HG02759 (cell line): ENCODE data around the gene CRISP1.
A peak's percentile ranks its signal among the peaks of the same experiment; 100 is the strongest.
"Not testable (repeated sequence)": the region's sequence is repeated elsewhere in the genome, so short reads cannot be mapped to it uniquely, and the experiment has no call there.

ENCODE experiments used
- ATAC-seq: cut with Tn5 transposase; IDR thresholded peaks from one replicate; pipeline ENCODE4 v1.9.1; 2021; ENCODE audit warnings: mild to moderate bottlenecking, moderate library complexity; ENCODE audit not compliant: unreplicated experiment

CRISP1 gene

DNA sequence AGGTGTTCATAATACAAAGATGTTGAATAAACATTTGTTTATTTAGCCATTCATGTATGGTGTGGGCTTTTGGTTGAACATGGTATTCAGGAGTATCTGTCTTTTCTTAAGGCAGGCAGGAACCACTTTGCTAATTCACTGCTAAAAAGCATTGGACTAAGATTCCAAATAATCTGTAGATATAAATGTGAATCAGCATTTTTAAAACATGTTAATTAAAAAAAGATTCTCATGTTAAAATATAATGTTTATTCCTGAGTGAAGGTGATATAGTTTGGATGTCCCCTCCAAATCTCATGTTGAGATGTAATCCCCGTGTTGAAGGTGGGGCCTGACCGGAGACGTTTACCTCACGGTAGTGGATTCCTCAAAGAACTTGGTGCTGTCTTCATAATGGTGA is 19.3 kb downstream of the CRISP1 start:
- no peak for ATAC-seq

DNA sequence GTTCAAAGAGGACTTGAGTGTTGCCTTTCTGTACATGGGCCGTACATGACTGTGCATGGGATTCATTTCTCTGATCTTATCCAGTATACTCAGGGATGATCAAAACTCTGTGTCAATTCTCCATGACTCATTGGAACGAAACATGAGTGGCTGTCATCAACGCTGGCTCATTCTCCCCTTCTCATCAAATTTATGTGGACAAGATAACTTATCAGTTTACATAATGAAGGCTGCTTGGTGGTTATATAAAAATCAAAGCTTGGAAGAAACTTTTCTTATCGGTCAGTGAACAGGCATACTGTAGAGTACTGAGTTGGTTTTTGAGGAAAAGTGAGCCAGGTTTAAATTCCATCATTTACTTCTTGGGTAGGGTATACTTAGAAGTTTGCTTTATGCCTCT is 24.9 kb downstream of the CRISP1 start:
- no peak for ATAC-seq

DNA sequence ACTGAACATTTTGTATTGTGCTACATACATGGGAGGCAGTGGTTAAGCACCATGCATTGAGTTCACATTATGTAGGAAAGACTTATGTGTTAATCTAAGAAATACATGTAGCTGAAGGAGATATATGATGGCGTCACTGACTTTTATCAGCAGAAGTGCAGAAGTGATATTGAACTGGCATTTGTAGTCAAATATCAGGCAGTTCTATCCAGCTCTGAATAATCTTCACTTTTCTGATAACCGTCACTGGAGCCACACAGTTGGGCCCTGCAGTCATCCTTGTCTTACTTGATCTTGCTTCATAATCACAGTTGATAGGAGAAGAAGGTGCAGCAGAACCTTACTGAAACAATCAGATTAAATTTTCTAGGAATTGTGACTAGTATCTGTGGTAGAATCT is 26.4 kb downstream of the CRISP1 start:
- no peak for ATAC-seq

DNA sequence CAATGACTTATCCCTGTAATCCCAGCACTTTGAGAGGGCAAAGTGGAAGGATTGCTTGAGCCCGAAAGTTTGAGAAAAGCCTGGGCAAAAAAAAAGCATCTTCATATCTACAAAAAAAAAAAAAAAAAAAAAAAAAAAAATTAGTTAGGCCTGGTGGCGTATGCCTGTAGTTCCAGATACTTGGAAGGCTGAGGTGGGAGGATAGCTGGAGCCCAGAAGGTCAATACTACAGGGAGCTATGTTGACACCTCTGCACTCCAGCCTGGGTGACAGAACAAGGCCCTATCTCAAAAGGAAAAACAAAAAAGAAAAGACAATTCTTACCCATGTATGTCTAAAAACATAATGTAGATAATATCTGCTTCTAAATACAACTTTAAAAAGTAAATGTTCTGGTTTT is 27.2 kb downstream of the CRISP1 start:
- no peak for ATAC-seq

DNA sequence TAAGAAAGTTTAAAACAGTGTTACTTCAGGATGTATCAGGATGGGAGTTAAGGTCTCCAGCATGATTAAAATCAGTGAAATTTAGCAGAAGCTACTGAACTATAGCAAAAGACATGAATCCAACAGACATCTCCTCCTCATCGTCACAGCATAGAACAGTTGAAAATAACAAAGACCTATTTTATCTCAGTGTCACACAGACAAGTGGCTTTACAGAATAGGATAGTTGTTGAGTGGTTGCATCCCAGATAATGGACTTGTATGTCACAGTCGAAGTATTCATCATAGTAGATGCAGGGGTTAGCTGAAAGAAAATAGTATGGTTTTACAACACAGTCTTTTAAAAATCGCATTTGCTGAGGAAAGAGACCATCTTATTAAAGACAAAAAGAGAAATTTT is 31.2 kb downstream of the CRISP1 start:
- no peak for ATAC-seq

DNA sequence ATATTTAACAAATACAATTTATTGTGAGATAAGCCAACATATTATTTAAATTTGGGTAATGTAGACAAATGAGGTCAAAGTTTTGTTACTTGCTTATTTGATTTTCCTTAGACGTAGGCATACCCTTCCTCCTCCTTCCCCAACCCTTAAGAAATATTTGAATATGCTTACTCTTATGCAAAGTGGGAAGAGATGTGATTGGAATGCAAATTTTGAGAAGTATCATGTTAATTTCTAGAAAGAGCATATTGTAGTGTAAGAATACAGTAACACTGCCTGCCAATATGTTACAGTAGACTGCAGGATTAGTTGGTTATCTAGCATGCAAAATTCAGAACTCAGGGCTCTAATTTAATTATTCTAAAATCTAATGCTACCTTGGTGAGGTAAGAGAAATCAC is 32.9 kb downstream of the CRISP1 start:
- no peak for ATAC-seq

DNA sequence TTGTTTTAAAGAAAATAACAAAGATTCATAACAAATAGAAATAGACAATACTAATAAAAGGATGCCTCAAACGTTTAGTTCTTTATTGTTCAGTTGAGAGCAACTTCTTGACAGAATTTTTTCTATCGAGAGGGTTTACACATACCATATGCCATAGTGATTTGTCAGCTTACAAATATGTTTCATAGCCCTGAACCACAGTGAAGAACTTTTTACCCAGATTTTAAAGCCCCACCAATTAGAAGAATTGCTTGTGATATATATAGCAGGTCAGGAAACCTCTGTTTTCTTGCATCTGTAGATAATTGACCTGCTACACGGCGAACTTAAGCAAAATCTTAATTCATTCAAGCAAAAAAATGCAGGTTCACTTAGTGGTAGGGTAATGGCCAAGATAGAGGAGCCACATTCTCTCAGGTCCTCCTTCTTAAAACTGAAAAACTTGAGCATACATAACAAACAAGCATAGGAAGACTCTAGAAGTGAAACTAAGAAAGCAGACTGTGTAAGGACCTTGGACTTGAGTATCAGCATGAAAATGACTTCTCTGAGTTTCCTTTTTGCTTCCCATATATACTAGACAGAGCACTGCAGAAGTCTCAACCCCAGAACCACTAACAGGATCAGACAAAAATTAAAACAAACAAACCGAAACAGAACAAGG is 39.5 kb downstream of the CRISP1 start:
- ATAC-seq, result peak; percentile 97

DNA sequence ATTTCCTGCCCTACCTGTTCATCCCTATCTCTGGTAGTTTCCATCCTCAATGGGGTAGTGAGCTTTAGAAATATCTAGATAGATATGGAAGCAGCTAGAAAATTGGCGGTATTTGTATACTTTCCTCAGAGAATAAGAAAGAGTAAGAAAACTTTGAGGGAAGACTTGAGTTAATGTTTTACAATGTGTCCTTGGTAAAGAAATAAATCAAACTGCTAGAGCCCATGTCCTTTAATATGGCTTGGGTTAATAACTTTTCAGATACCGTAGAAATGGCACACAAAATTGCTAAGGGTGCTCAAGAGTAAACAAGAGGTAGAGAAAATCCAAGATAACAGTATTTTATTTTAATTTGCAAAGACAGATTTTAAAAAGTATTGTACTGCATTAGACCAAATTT is 51.2 kb downstream of the CRISP1 start:
- ATAC-seq, result no peak

DNA sequence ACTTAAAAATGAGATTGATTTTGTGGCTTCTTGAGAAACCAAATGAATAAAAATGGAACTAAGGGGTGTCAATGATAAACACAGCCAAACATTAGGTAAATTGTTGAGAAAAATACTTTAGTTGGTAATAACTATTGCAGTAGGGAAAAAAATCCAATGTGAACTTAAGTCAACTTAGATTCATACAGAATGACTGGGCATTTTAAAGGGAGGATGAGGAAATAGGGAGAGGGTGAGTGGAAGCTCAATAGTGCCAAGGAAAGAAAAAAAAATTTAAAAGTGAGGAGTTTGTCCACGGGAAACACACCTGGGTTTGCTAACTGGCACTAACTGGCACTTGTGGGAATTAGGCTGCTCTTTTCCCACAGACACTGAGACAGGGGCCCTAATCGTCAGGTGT is 53.1 kb downstream of the CRISP1 start:
- no peak for ATAC-seq

DNA sequence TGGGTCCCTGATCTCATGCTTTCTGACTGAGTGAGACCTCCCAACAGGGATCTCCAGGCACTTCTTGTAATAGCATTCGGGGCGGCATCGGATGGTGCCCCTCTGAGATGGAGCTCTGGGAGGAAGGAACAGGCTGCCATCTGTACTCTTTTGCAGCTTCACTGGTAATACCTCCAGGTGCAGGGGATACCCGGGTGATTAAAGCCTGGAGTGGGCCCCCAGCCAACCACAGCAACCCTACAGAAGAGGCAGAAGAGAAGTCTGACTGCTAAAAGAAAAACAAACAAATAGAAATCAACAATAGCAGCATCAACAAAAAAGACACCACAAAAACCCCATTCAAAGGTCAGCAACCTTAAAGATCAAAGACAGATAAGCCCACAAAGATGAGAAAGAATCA is 60.2 kb downstream of the CRISP1 start:
- ATAC-seq, result peak; percentile 65

DNA sequence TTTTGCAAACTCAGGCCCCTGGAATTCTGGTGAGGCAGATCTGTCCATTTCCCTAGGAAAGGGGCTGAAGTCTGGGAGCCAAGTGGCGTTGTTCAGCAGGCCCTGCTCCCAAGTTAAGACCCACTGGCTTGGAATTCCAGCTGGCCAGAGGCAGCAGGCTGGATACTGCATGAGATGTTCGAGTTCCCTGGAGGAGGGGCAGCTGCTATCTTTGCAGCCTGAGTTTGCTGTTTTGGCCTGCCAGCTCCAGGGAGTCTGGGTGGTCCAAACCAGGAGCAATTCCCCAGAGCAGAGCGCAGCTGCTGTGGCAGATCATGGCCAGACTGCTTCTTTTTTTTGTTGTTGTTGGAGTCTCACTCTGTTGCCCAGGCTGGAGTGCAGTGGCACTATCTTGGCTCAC is 61.1 kb downstream of the CRISP1 start:
- no peak for ATAC-seq

DNA sequence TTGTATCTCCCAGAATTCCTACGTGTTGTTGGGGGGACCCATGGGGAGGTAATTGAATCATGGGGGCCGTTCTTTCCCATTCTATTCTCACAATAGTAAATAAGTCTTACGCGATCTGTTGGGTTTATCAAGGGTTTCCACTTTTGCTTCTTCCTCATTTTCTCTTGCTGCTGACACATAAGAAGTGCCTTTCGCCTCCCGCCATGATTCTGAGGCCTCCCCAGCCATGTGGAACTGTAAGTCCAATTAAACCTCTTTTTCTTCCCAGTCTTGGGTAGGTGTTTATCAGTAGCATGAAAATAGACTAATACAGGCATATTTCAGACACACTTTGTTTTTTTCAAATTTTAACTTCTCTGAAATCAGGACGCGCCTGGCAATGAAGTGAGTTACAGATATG is 64.8 kb downstream of the CRISP1 start:
- no peak for ATAC-seq

DNA sequence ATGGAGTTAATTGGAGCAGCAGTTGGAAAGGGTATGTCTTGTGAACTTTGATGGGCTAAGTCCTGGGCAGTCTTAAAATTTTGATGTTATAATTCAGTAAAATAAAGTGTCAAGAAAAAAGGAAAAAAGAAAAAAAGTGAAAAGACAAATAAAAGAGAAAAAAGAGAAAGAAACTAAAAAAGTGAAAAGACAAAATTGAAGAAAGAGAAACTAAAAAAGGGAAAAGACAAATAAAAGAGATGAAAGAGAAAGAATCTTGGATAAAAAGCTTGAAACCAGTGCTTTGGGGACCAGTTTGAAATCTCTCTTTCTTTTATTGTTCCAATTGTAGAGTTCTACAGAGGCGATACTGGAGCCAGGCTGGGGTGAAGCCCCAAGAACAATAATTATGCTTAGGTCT is 67.2 kb downstream of the CRISP1 start:
- no peak for ATAC-seq

DNA sequence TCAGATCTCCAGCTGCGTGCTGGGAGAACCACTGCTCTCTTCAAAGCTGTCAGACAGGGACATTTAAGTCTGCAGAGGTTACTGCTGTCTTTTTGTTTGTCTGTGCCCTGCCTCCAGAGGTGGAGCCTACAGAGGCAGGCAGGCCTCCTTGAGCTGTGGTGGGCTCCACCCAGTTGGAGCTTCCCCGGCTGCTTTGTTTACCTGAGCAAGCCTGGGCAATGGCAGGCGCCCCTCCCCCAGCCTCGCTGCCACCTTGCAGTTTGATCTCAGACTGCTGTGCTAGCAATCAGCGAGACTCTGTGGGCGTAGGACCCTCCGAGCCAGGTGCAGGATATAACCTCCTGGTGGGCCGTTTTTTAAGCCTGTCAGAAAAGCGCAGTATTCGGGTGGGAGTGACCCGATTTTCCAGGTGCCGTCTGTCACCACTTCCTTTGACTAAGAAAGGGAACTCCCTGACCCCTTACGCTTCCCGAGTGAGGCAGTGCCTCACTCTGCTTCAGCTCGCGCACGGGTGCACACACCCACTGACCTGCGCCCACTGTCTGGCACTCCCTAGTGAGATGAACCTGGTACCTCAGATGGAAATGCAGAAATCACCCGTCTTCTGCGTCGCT is 69.4 kb downstream of the CRISP1 start:
- ATAC-seq, result not testable (repeated sequence)

DNA sequence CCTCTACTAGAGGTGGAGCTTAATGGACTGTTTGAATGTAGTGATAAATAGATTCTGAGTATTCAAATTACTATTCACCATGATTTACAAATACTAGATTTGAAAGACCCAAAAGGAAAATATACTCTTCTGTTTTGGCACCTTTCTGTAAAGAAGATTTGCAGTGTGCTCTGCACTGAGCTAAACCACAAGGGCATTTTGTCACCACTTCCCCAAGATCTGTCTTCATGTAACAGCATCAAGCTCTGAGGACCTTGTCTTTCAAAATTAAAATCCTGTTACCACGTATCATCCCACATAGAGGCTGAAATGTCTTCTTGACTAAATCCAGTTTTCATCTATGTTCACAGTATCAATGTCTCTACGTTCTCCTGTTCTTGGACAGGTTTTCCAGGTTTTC is 76.0 kb downstream of the CRISP1 start:
- no peak for ATAC-seq

DNA sequence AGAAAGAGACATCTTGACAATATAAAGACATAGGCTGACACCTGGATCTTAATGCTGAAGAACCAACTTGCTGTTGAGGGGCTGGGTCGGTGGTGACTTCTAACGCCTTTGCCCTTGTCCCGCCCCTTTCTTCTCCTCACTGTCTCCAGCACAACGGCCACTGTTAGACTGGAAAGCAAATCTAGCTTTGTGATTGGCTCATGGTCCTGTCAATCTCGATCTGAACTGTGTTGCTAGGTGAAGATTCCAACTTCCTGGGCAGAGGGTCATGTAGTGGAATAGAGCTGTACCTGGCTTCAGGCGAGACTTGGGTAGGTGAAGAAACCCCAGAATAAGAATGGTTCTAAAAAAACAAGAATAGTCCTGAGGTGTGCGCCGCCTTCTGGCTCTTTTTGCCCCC is 79.2 kb downstream of the CRISP1 start, which contains the start of gene PGK2:
Gene PGK2 (minus strand): TSS at position 110 of the 400 bp plus-strand sequence. CDS start 98 bp downstream, at position 12.
- no peak for ATAC-seq

DNA sequence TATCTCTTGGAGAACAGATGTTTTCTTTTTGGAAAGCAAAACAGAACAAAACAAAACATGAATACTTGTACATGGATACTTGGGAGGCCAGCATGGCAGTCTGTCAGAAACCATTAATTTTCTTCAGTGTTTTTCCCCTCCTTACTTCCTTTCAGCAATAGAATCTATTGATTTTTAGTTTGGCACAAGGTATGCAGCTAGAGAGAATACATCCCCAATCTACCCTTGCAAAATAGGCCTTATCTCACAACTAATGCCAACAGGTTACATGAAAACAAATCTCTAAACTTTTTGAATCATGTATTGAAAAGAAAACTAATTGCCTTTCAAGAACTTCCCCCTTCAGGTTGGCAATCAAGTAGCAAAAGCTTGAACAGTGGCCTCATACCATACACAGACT is 82.1 kb downstream of the CRISP1 start:
- no peak for ATAC-seq
